Esophagus squamous epithelium (tissue), 4 donors: ENCODE measurements around the gene TAS2R9.

Experiments used
- CTCF ChIP-seq, 6 experiments: fragments of 450-650 bp in 4 of 6; fragments of 200-600 bp in 2 of 6; sonication (generic) in 2 of 6; IDR thresholded peaks; one replicate each; pipeline ENCODE4 v1.5.1; 2016 to 2019; ENCODE audit warnings: antibody characterized with exemption in 6 of 6, mild to moderate bottlenecking in 4 of 6, moderate library complexity in 4 of 6
- POLR2A ChIP-seq, 4 donors: fragments of 450-650 bp; IDR thresholded peaks; one replicate each; pipeline ENCODE4 v1.6.1; 2017; ENCODE audit warnings: antibody characterized with exemption in 4 of 4, mild to moderate bottlenecking in 4 of 4, moderate library complexity in 3 of 4

DNA sequence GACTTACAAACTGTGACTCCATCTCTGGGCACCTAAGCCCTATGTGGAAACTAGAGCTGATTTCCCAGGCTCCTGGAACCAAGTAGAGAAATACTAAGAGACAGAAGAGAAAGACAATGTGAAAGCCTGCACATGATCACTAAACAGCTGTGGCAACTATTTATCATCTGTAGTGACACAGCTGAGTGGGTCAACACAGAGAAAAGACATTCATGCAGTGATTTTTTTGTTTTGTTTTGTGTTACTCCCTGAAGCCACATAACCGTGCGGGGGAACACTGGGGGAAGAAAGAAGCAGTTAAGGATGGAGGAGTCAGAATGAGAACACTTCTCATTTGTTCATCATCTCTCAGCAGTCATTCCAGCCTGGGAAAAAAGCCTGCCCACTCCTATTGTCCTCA is 37.8 kb upstream of the TAS2R9 start:
- TF ChIP-seq CTCF (IDR thresholded peaks at IDR 0.05) (no peak), POLR2A (IDR thresholded peaks at IDR 0.05) (no peak)
